ENCODE measurements around the gene KLF4.

DNA sequence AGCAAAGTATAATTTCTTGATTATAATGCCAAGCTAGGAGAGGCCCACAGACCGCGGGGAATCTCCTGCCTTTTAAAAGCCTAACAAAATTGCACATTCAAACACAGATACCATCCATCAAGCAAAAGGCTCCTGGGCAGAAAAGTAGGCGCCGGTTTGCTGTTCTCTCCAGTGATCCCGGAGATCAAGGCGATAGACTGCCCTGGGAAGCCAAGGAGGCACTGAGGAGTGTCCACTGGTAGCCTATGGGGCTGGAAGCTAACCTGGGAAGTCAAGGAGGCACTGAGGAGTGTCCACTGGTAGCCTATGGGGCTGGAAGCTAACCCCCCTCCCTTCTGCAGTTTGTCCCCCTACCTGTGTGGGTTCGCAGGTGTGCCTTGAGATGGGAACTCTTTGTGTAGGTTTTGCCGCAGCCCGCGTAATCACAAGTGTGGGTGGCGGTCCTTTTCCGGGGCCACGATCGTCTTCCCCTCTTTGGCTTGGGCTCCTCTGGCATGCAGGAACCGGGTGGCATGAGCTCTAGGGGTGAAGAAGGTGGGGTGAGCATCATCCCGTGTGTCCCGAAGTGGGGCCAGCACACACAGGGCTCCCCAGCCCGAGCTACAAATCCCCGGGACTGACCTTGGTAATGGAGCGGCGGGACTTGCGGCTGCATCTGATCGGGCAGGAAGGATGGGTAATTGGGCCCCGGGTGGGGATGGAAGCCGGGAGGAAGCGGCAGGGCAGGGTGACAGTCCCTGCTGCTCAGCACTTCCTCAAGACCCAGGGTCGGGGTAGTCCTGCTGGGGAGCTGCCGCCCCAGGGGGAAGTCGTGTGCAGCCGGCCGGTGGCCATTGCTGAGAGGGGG is 2.7 kb downstream of the KLF4 start:
- TF ChIP-seq, protein P1, sequence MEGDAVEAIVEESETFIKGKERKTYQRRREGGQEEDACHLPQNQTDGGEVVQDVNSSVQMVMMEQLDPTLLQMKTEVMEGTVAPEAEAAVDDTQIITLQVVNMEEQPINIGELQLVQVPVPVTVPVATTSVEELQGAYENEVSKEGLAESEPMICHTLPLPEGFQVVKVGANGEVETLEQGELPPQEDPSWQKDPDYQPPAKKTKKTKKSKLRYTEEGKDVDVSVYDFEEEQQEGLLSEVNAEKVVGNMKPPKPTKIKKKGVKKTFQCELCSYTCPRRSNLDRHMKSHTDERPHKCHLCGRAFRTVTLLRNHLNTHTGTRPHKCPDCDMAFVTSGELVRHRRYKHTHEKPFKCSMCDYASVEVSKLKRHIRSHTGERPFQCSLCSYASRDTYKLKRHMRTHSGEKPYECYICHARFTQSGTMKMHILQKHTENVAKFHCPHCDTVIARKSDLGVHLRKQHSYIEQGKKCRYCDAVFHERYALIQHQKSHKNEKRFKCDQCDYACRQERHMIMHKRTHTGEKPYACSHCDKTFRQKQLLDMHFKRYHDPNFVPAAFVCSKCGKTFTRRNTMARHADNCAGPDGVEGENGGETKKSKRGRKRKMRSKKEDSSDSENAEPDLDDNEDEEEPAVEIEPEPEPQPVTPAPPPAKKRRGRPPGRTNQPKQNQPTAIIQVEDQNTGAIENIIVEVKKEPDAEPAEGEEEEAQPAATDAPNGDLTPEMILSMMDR (IDR thresholded peaks at IDR 0.05) = no peak
- TF ChIP-seq POLR2A (IDR thresholded peaks at IDR 0.05) = no peak

Measured in body of pancreas (tissue), 4 donors.